Keratinocyte (primary cell): ENCODE measurements around the gene ELF2. TPM values are rescaled to one million over a fixed set of nuclear protein-coding genes. Genes with fewer than 3 reads are reported as not detected.
"Not testable (repeated sequence)": the region's sequence is repeated elsewhere in the genome, so short reads cannot be mapped to it uniquely, and the experiment has no call there.

ENCODE experiments used
- DNase-seq: peaks from one replicate; pipeline ENCODE4 v3.0.0-alpha.2; 2011; ENCODE audit warnings: low read depth, missing footprints, low spot score
- FAIRE-seq: peaks from 2 replicates; lab custom pipeline; 2011; peaks lifted over from hg19 to GRCh38; lab: Jason Lieb, UNC
- H2AFZ ChIP-seq: 2 replicates; pipeline ENCODE4 v1.6.0; 2012; ENCODE audit warnings: low read length, control low read depth, inconsistent platforms; ENCODE audit not compliant: control insufficient read depth
- H3K27ac ChIP-seq: 2 replicates; pipeline ENCODE4 v1.5.1; 2011; ENCODE audit warnings: low read length; ENCODE audit not compliant: control insufficient read depth, insufficient read depth
- H3K27me3 ChIP-seq: 3 replicates; pipeline ENCODE4 v1.6.0; 2011; ENCODE audit warnings: low read length; ENCODE audit not compliant: control insufficient read depth, insufficient read depth; ENCODE audit errors: extremely low read depth
- H3K36me3 ChIP-seq, 2 experiments: 2 replicates in 1 of 2; 3 replicates in 1 of 2; pipeline ENCODE4 v1.5.1; 2011; ENCODE audit warnings: low read length in 2 of 2, mild to moderate bottlenecking in 1 of 2; ENCODE audit not compliant: control insufficient read depth in 2 of 2, insufficient read depth in 2 of 2; ENCODE audit errors: extremely low read depth in 1 of 2
- H3K4me1 ChIP-seq: 3 replicates; pipeline ENCODE4 v1.5.1; 2011; ENCODE audit warnings: low read length; ENCODE audit not compliant: control insufficient read depth, insufficient read depth; ENCODE audit errors: extremely low read depth
- H3K4me2 ChIP-seq: 3 replicates; pipeline ENCODE4 v1.6.0; 2011; ENCODE audit warnings: low read depth, low read length; ENCODE audit not compliant: control insufficient read depth, insufficient read depth; ENCODE audit errors: extremely low read depth
- H3K4me3 ChIP-seq, 3 experiments: fragments of 200-600 bp in 1 of 3; sonication (generic) in 1 of 3; 2 replicates in 2 of 3; 3 replicates in 1 of 3; pipeline ENCODE4 v1.5.1; 2011 to 2016; ENCODE audit warnings: low read length in 3 of 3, mild to moderate bottlenecking in 3 of 3, control low read depth in 2 of 3, inconsistent platforms in 1 of 3, low read depth in 1 of 3, mixed read lengths in 1 of 3, mixed run types in 1 of 3, moderate library complexity in 1 of 3; ENCODE audit not compliant: control insufficient read depth in 2 of 3, insufficient read depth in 2 of 3; ENCODE audit errors: extremely low read depth in 1 of 3
- H3K79me2 ChIP-seq: 2 replicates; pipeline ENCODE4 v1.6.0; 2012; ENCODE audit warnings: low read length; ENCODE audit not compliant: control insufficient read depth, insufficient read depth
- H3K9ac ChIP-seq: 3 replicates; pipeline ENCODE4 v1.6.0; 2011; ENCODE audit warnings: low read length; ENCODE audit not compliant: control insufficient read depth, insufficient read depth; ENCODE audit errors: extremely low read depth
- H3K9me1 ChIP-seq: 3 replicates; pipeline ENCODE4 v1.6.0; 2011; ENCODE audit warnings: low read length; ENCODE audit not compliant: control insufficient read depth, insufficient read depth; ENCODE audit errors: extremely low read depth
- H3K9me3 ChIP-seq: 2 replicates; pipeline ENCODE4 v1.5.1; 2012; ENCODE audit warnings: low read depth, low read length; ENCODE audit not compliant: control insufficient read depth
- H4K20me1 ChIP-seq: 3 replicates; pipeline ENCODE4 v1.6.0; 2011; ENCODE audit warnings: low read length; ENCODE audit not compliant: control insufficient read depth, insufficient read depth; ENCODE audit errors: extremely low read depth
- CTCF ChIP-seq, 3 experiments: IDR thresholded peaks in 1 of 3; conservative IDR thresholded peaks in 1 of 3; optimal IDR thresholded peaks in 1 of 3; 2 replicates in 2 of 3; 3 replicates in 1 of 3; pipeline versions ENCODE3 to v1.5.1; 2011; ENCODE audit warnings: low read length in 3 of 3, mild to moderate bottlenecking in 3 of 3, moderate library complexity in 2 of 3, control low read depth in 1 of 3, inconsistent platforms in 1 of 3; ENCODE audit not compliant: insufficient read depth in 2 of 3; ENCODE audit errors: extremely low read depth in 1 of 3
- EZH2 ChIP-seq: IDR thresholded peaks from one replicate; pipeline ENCODE4 v1.6.1; 2012; ENCODE audit warnings: inconsistent platforms, mild to moderate bottlenecking, low read length, moderate library complexity
- dilution Hi-C: fragments of 300-500 bp; cut with MboI; formaldehyde crosslinking; loops from one replicate; pipeline ENCODE4 v1.7.0; 2020; ENCODE audit warnings: low sequenced_read_pairs; ENCODE audit not compliant: extremely low pct_ligation_motif_present
- polyA plus RNA-seq, 5 experiments: library from polyadenylated mRNA; depleted of rRNA in 3 of 5; stranded (reverse) in 3 of 5; stranded (forward) in 1 of 5; unstranded in 1 of 5; fragments of >200 nt; gene quantifications; 1 replicate in 1 of 5; 2 replicates in 3 of 5; 3 replicates in 1 of 5; pipeline versions ENCODE4 v1.2.1 to v1.2.3, GENCODE V29; 2011 to 2012; ENCODE audit warnings: missing spikeins in 2 of 5, low read depth in 1 of 5, low replicate concordance in 1 of 5

The ELF2 gene
- polyA plus RNA-seq, 1 donor (not counting 4 experiments of a cell fraction or from before 2014, with no cell fraction given): 19.6 TPM

DNA sequence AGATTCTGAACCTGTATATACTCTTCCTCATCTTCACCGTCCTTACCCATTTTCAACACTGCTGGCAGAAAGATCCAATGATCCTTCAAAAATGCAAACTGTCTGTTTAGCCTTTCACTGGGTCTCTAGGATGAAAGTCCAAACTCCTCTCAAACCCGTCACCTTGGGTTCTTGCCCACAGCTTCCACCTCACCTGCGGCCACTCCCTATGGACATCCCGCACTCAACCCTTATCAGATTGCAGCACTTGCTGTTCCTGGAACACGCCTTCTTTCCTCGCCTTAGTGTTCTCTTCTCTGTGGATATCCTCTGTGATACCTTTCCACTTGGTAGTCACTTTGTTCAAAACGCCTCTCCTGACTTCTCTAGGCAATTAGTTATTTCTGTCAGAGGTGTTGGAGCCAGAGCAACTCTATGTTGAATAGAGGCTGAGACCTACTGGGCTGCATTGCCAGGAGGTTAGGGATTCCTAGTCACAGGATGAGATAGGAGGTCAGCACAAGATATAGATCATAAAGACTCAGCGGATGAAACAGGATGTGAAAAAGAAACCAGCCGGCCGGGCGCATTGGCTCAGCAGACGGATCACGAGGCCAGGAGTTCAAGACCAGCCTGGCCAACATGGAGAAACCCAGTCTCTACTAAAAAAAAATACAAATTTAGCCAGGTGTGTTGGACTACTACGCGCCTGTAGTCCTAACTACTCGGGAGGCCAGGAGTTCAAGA, 165.6 kb downstream of the ELF2 start:
- H3K9ac ChIP-seq: no peak overlapping the region
- H3K4me2 ChIP-seq: no peak overlapping the region
- peaks cover 15% of the 10 kb centered on the region for H3K4me1 ChIP-seq
- H2AFZ ChIP-seq: no peak overlapping the region
- no peaks in the 10 kb centered on the region for H3K9me1 ChIP-seq
- dilution Hi-C loops: no loop called here
- FAIRE-seq: no peak
- peaks cover 7% of the 10 kb centered on the region for H3K79me2 ChIP-seq
- no peak for TF ChIP-seq CTCF (optimal IDR thresholded peaks at IDR 0.05 in 1 of 3, IDR thresholded peaks at IDR 0.05 in 1 of 3, conservative IDR thresholded peaks at IDR 0.05 in 1 of 3; ENCODE audit: extremely low read depth in 1 of 3, insufficient read depth in 2 of 3, low read length in 3 of 3)
- no peak for TF ChIP-seq EZH2
- no peaks in the 10 kb centered on the region for H3K9me3 ChIP-seq
- no peaks in the 10 kb centered on the region for H3K27me3 ChIP-seq
- no peaks in the 10 kb centered on the region for H4K20me1 ChIP-seq
- H3K27ac ChIP-seq: no peak overlapping the region
- no peaks in the 10 kb centered on the region for H3K36me3 ChIP-seq
- no peak for DNase-seq
- no peak overlapping the region for H3K4me3 ChIP-seq

GRCh38 chr4:139009702-139010101, 167.3 kb downstream of the ELF2 start:
- H4K20me1 ChIP-seq: no peaks in the 10 kb centered on the region
- H2AFZ ChIP-seq: no peak overlapping the region
- H3K9me3 ChIP-seq: no peaks in the 10 kb centered on the region
- dilution Hi-C loops: no loop called here
- FAIRE-seq (no peak), DNase-seq (no peak)
- peaks cover 9% of the 10 kb centered on the region for H3K4me1 ChIP-seq
- no peaks in the 10 kb centered on the region for H3K9me1 ChIP-seq
- H3K79me2 ChIP-seq: no peaks in the 10 kb centered on the region
- H3K4me3 ChIP-seq: no peak overlapping the region
- H3K9ac ChIP-seq: no peak overlapping the region
- no peak overlapping the region for H3K4me2 ChIP-seq
- no peaks in the 10 kb centered on the region for H3K36me3 ChIP-seq
- no peaks in the 10 kb centered on the region for H3K27me3 ChIP-seq
- no peak overlapping the region for H3K27ac ChIP-seq
- TF ChIP-seq CTCF (optimal IDR thresholded peaks at IDR 0.05 in 1 of 3, IDR thresholded peaks at IDR 0.05 in 1 of 3, conservative IDR thresholded peaks at IDR 0.05 in 1 of 3; ENCODE audit: extremely low read depth in 1 of 3, insufficient read depth in 2 of 3, low read length in 3 of 3) (no peak), EZH2 (no peak)

DNA sequence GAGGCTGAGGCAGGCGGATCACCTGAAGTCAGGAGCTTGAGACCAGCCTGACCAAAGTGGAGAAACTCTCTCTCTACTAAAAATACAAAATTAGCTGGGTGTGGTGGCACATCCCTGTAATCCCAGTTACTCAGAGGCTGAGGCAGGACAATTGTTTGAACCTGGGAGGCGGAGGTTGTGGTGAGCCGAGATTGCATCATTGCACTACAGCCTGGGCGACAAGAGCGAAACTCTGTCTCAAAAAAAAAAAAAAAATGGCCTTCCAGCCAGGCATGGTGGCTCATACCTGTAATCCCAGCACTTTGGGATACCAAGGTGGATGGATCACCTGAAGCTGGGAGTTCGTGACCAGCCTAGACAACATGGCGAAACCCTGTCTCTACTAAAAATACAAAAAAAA, 168.7 kb downstream of the ELF2 start:
- H3K9me3 ChIP-seq, H3K27ac ChIP-seq, H3K27me3 ChIP-seq, H3K9ac ChIP-seq, H3K36me3 ChIP-seq, H3K4me1 ChIP-seq, H4K20me1 ChIP-seq, FAIRE-seq, H2AFZ ChIP-seq, H3K9me1 ChIP-seq, H3K4me3 ChIP-seq, DNase-seq, H3K79me2 ChIP-seq, dilution Hi-C loops, H3K4me2 ChIP-seq: not testable (repeated sequence)
